Fibroblast of lung (primary cell): ENCODE measurements around the gene HMOX2. TPM values are rescaled to one million over a fixed set of nuclear protein-coding genes. Genes with fewer than 3 reads are reported as not detected.

Experiments used
- DNase-seq, 2 donors: peaks; one replicate each; pipeline versions ENCODE4 v3.0.0 to v3.0.0-alpha.2; 2010; ENCODE audit warnings: low read depth in 2 of 2
- H2AFZ ChIP-seq: 2 replicates; pipeline ENCODE4 v1.5.1; 2012; ENCODE audit warnings: low read length, control low read depth, inconsistent platforms
- H3K27ac ChIP-seq: 2 replicates; pipeline ENCODE4 v1.5.1; 2011; ENCODE audit warnings: low read length, control low read depth; ENCODE audit not compliant: insufficient read depth
- H3K27me3 ChIP-seq: 2 replicates; pipeline ENCODE4 v1.5.1; 2011; ENCODE audit warnings: mild to moderate bottlenecking, low read length; ENCODE audit not compliant: control insufficient read depth, insufficient read depth
- H3K36me3 ChIP-seq: 2 replicates; pipeline ENCODE4 v1.5.1; 2011; ENCODE audit warnings: low read length; ENCODE audit not compliant: control insufficient read depth, insufficient read depth
- H3K4me1 ChIP-seq: 2 replicates; pipeline ENCODE4 v1.5.1; 2011; ENCODE audit warnings: low read length; ENCODE audit not compliant: control insufficient read depth, insufficient read depth; ENCODE audit errors: extremely low read depth
- H3K4me2 ChIP-seq: 2 replicates; pipeline ENCODE4 v1.5.1; 2011; ENCODE audit warnings: low read length, control low read depth; ENCODE audit not compliant: insufficient read depth; ENCODE audit errors: extremely low read depth
- H3K4me3 ChIP-seq, 4 experiments: fragments of 200-600 bp in 1 of 4; sonication (generic) in 1 of 4; replicated peaks in 1 of 4; 2 replicates each; pipeline ENCODE4 v1.5.1; 2011 to 2016; ENCODE audit warnings: low read length in 4 of 4, low read depth in 3 of 4, mild to moderate bottlenecking in 3 of 4, control low read depth in 2 of 4, inconsistent platforms in 1 of 4, mixed read lengths in 1 of 4; ENCODE audit not compliant: insufficient read depth in 1 of 4; ENCODE audit errors: control extremely low read depth in 1 of 4
- H3K79me2 ChIP-seq: 2 replicates; pipeline ENCODE4 v1.5.1; 2012; ENCODE audit warnings: mild to moderate bottlenecking, low read length, inconsistent platforms; ENCODE audit not compliant: control insufficient read depth, insufficient read depth
- H3K9ac ChIP-seq: 2 replicates; pipeline ENCODE4 v1.5.1; 2011; ENCODE audit warnings: mild to moderate bottlenecking, low read length, control low read depth; ENCODE audit not compliant: insufficient read depth
- H3K9me3 ChIP-seq: 2 replicates; pipeline ENCODE4 v1.5.1; 2012; ENCODE audit warnings: low read depth, low read length; ENCODE audit not compliant: control insufficient read depth, insufficient read depth
- H4K20me1 ChIP-seq: 2 replicates; pipeline ENCODE4 v1.5.1; 2011; ENCODE audit warnings: low read length; ENCODE audit not compliant: control insufficient read depth, insufficient read depth; ENCODE audit errors: extremely low read depth
- CTCF ChIP-seq, 2 donors: IDR thresholded peaks in 1 of 2; conservative IDR thresholded peaks in 1 of 2; 1 replicate in 1 of 2; 2 replicates in 1 of 2; pipeline ENCODE4 v1.5.1; 2011 to 2012; ENCODE audit warnings: low read length in 2 of 2, control low read depth in 1 of 2, inconsistent platforms in 1 of 2, low read depth in 1 of 2, mild to moderate bottlenecking in 1 of 2
- EZH2 ChIP-seq: IDR thresholded peaks from 2 replicates; pipeline ENCODE4 v1.5.1; 2012; ENCODE audit warnings: low read length, control low read depth, mild to moderate bottlenecking; ENCODE audit errors: missing control alignments
- polyA plus RNA-seq, 2 donors: library from polyadenylated mRNA; depleted of rRNA in 1 of 2; stranded (reverse) in 1 of 2; unstranded in 1 of 2; fragments of >200 nt; gene quantifications; 2 replicates each; pipeline ENCODE4 v1.2.1, GENCODE V29; 2011 to 2012; ENCODE audit warnings: missing spikeins in 1 of 2
- total RNA-seq: library from RNA; depleted of rRNA; stranded (reverse); fragments of >200 nt; gene quantifications from 2 replicates; pipeline ENCODE4 v1.2.1, GENCODE V29; 2014

Gene HMOX2
- total and polyA plus RNA-seq, 2 donors (not counting 1 experiment from before 2014, with no cell fraction given), result 40.0 to 45.7 TPM

GRCh38 chr16:4495766-4496165 is 19.6 kb downstream of the HMOX2 start:
- no peaks in the 10 kb centered on the region for H4K20me1 ChIP-seq
- peak overlapping the region; percentile 13 for H3K4me2 ChIP-seq
- H3K27me3 ChIP-seq, result no peaks in the 10 kb centered on the region
- H2AFZ ChIP-seq, result no peak overlapping the region
- H3K36me3 ChIP-seq, result no peaks in the 10 kb centered on the region
- H3K79me2 ChIP-seq, result peaks cover 31% of the 10 kb centered on the region
- H3K9ac ChIP-seq, result no peak overlapping the region
- no peak for DNase-seq
- TF ChIP-seq CTCF (conservative IDR thresholded peaks at IDR 0.05 in 1 of 2, IDR thresholded peaks at IDR 0.05 in 1 of 2; ENCODE audit: low read depth in 1 of 2, low read length in 2 of 2) (no peak), EZH2 (no peak)
- peaks cover 27% of the 10 kb centered on the region for H3K4me1 ChIP-seq
- no peak overlapping the region for H3K4me3 ChIP-seq
- H3K9me3 ChIP-seq, result no peaks in the 10 kb centered on the region
- H3K27ac ChIP-seq, result peak overlapping the region; percentile 75

- H3K27me3 ChIP-seq, result no peaks in the 10 kb centered on the region
- TF ChIP-seq CTCF (conservative IDR thresholded peaks at IDR 0.05 in 1 of 2, IDR thresholded peaks at IDR 0.05 in 1 of 2; ENCODE audit: low read depth in 1 of 2, low read length in 2 of 2), result no peak
- no peak for TF ChIP-seq EZH2
- H3K9ac ChIP-seq, result no peak overlapping the region
- H3K36me3 ChIP-seq, result no peaks in the 10 kb centered on the region
- H3K4me1 ChIP-seq, result peaks cover 28% of the 10 kb centered on the region
- peaks cover 26% of the 10 kb centered on the region for H3K79me2 ChIP-seq
- no peaks in the 10 kb centered on the region for H4K20me1 ChIP-seq
- DNase-seq, result peak; percentile 42 to 70
- peak overlapping the region; percentile 75 for H3K27ac ChIP-seq
- H3K4me3 ChIP-seq, result no peak overlapping the region
- H3K9me3 ChIP-seq, result no peaks in the 10 kb centered on the region
- no peak overlapping the region for H2AFZ ChIP-seq
- no peak overlapping the region for H3K4me2 ChIP-seq
These were observed 20.1 kb downstream of the HMOX2 start for GRCh38 chr16:4496305-4496704.

- TF ChIP-seq CTCF (conservative IDR thresholded peaks at IDR 0.05 in 1 of 2, IDR thresholded peaks at IDR 0.05 in 1 of 2; ENCODE audit: low read depth in 1 of 2, low read length in 2 of 2), result no peak
- TF ChIP-seq EZH2, result no peak
- H3K4me1 ChIP-seq, result peaks cover 34% of the 10 kb centered on the region
- no peak overlapping the region for H2AFZ ChIP-seq
- no peak overlapping the region for H3K4me3 ChIP-seq
- no peak overlapping the region for H3K4me2 ChIP-seq
- H3K9me3 ChIP-seq, result no peaks in the 10 kb centered on the region
- no peaks in the 10 kb centered on the region for H3K27me3 ChIP-seq
- H3K27ac ChIP-seq, result no peak overlapping the region
- H3K9ac ChIP-seq, result no peak overlapping the region
- H4K20me1 ChIP-seq, result no peaks in the 10 kb centered on the region
- no peak for DNase-seq
- no peaks in the 10 kb centered on the region for H3K36me3 ChIP-seq
- H3K79me2 ChIP-seq, result peaks cover 30% of the 10 kb centered on the region
These were observed 22.5 kb downstream of the HMOX2 start for GRCh38 chr16:4498546-4499195.
